B cell (primary cell): ENCODE data around the gene NAMPT. TPM values are rescaled to one million over a fixed set of nuclear protein-coding genes. Genes with fewer than 3 reads are reported as not detected.

Experiments
- ATAC-seq: fragments of 200-7000 bp; cut with Tn5 transposase; one replicate; pipeline ENCODE4 v1.10.0; 2021; ENCODE audit warnings: low read depth, mild to moderate bottlenecking, moderate number of reproducible peaks, moderate library complexity
- CTCF ChIA-PET: fragments of 350-600 bp; sonication (Branson Sonifier 250); formaldehyde crosslinking; loops from one replicate; lab custom pipeline; 2021; ENCODE audit warnings: antibody characterized with exemption, inconsistent platforms; lab: Charles Lee
- POLR2A ChIA-PET: fragments of 350-600 bp; sonication (Branson Sonifier 250); formaldehyde crosslinking; loops from one replicate; lab custom pipeline; 2021; ENCODE audit warnings: antibody characterized with exemption; lab: Charles Lee
- DNase-seq: peaks from one replicate; pipeline ENCODE4 v3.0.0; 2013
- H2AFZ ChIP-seq: 2 replicates; pipeline ENCODE4 v1.6.1; 2012; ENCODE audit warnings: mild to moderate bottlenecking, low read depth, low read length; ENCODE audit not compliant: insufficient read depth, poor library complexity, severe bottlenecking
- H3K27ac ChIP-seq, 2 donors: 1 replicate in 1 of 2; 2 replicates in 1 of 2; pipeline ENCODE4 v1.5.1; 2012 to 2013; ENCODE audit warnings: low read length in 2 of 2, mild to moderate bottlenecking in 2 of 2, moderate library complexity in 1 of 2
- H3K27me3 ChIP-seq, 4 experiments: fragments of 200-600 bp in 1 of 4; sonication (generic) in 1 of 4; replicated peaks in 1 of 4; 1 replicate in 2 of 4; 2 replicates in 2 of 4; pipeline versions ENCODE4 v1.6.1 to v1.7.0; 2013 to 2016; ENCODE audit warnings: low read length in 3 of 4, mild to moderate bottlenecking in 2 of 4, mixed read lengths in 1 of 4, moderate library complexity in 1 of 4; ENCODE audit not compliant: insufficient read depth in 4 of 4, control insufficient read depth in 3 of 4; ENCODE audit errors: control extremely low read depth in 1 of 4
- H3K36me3 ChIP-seq, 2 experiments: replicated peaks in 1 of 2; 1 replicate in 1 of 2; 2 replicates in 1 of 2; pipeline versions ENCODE4 v1.6.1 to v1.7.1; 2013; ENCODE audit warnings: low read length in 1 of 2; ENCODE audit not compliant: insufficient read depth in 2 of 2, control insufficient read depth in 1 of 2; ENCODE audit errors: control extremely low read depth in 1 of 2, extremely low read depth in 1 of 2
- H3K4me1 ChIP-seq, 2 donors: fragments of 200-600 bp in 1 of 2; sonication (generic) in 1 of 2; 1 replicate in 1 of 2; 2 replicates in 1 of 2; pipeline versions ENCODE4 v1.5.1 to v1.6.1; 2013 to 2017; ENCODE audit warnings: low read length in 2 of 2; ENCODE audit not compliant: control insufficient read depth in 2 of 2, insufficient read depth in 2 of 2
- H3K4me2 ChIP-seq: replicated peaks from 2 replicates; pipeline ENCODE3; 2012; ENCODE audit warnings: mild to moderate bottlenecking, low read depth, low read length; ENCODE audit not compliant: poor library complexity, severe bottlenecking
- H3K4me3 ChIP-seq, 5 experiments: fragments of 200-600 bp in 1 of 5; sonication (generic) in 1 of 5; 1 replicate in 3 of 5; 2 replicates in 2 of 5; pipeline versions ENCODE4 v1.5.1 to v1.7.0; 2011 to 2016; ENCODE audit warnings: low read length in 4 of 5, mild to moderate bottlenecking in 4 of 5, low read depth in 2 of 5, control low read depth in 1 of 5, moderate library complexity in 1 of 5; ENCODE audit not compliant: insufficient read depth in 1 of 5; ENCODE audit errors: control extremely low read depth in 1 of 5, extremely low read depth in 1 of 5
- H3K79me2 ChIP-seq: fragments of 200-600 bp; sonication (generic); one replicate; pipeline ENCODE4 v1.6.0; 2016; ENCODE audit warnings: low read length; ENCODE audit not compliant: control insufficient read depth, insufficient read depth
- H3K9ac ChIP-seq: fragments of 200-600 bp; sonication (generic); 2 replicates; pipeline ENCODE4 v1.6.1; 2017; ENCODE audit warnings: mild to moderate bottlenecking, low read length, moderate library complexity
- H3K9me3 ChIP-seq, 3 donors: one replicate each; pipeline versions ENCODE4 v1.6.1 to v1.7.1; 2013; ENCODE audit warnings: low read length in 2 of 3; ENCODE audit not compliant: control insufficient read depth in 2 of 3, insufficient read depth in 1 of 3; ENCODE audit errors: control extremely low read depth in 1 of 3
- H4K20me1 ChIP-seq: 2 replicates; pipeline ENCODE4 v1.6.0; 2012; ENCODE audit warnings: mild to moderate bottlenecking, low read length; ENCODE audit not compliant: insufficient read depth, control insufficient read depth, poor library complexity, severe bottlenecking
- H3K27ac Mint-ChIP-seq: one replicate; pipeline ENCODE4 v1.8.0; 2021; ENCODE audit warnings: mixed read lengths
- H3K27me3 Mint-ChIP-seq: one replicate; pipeline ENCODE4 v1.8.0; 2021; ENCODE audit warnings: mixed read lengths
- H3K4me1 Mint-ChIP-seq: one replicate; pipeline ENCODE4 v1.8.0; 2021; ENCODE audit warnings: mixed read lengths
- H3K4me3 Mint-ChIP-seq: one replicate; pipeline ENCODE4 v1.8.0; 2021; ENCODE audit warnings: mixed read lengths
- H3K9me3 Mint-ChIP-seq: one replicate; pipeline ENCODE4 v1.8.0; 2022; ENCODE audit warnings: mixed read lengths; ENCODE audit not compliant: insufficient read depth
- CTCF ChIP-seq: fragments of 200-600 bp; IDR thresholded peaks from one replicate; pipeline ENCODE4 v1.8.0; 2022; ENCODE audit warnings: antibody characterized with exemption, mild to moderate bottlenecking
- EZH2 ChIP-seq: IDR thresholded peaks from 2 replicates; pipeline ENCODE4 v1.6.1; 2012; ENCODE audit warnings: borderline replicate concordance, low read depth, mild to moderate bottlenecking, moderate library complexity, low read length; ENCODE audit not compliant: insufficient read depth, poor library complexity, severe bottlenecking
- WGBS: methylation state at CpG from one replicate; pipeline ENCODE4 v1.1.5; 2013; ENCODE audit warnings: missing lambda C conversion rate; ENCODE audit not compliant: insufficient coverage; 5-methylcytosine and 5-hydroxymethylcytosine counted together
- intact Hi-C: fragments of 100-400 bp; cut with micrococcal nuclease; formaldehyde crosslinking; loops from one replicate; pipeline ENCODE4 v1.10.0; 2022
- polyA plus RNA-seq: library from polyadenylated mRNA; depleted of rRNA; stranded (reverse); fragments of >200 nt; gene quantifications from 2 replicates; pipeline ENCODE4 v1.2.3, GENCODE V29; 2012
- total RNA-seq, 2 donors: library from RNA; stranded (reverse); fragments of 120-200 nt in 1 of 2; gene quantifications; 1 replicate in 1 of 2; 2 replicates in 1 of 2; pipeline versions ENCODE4 v1.2.3 to v1.2.4, GENCODE V29; 2013 to 2022

Gene NAMPT
- total and polyA plus RNA-seq, 2 donors (not counting 1 experiment from before 2014, with no cell fraction given): 11.6 to 48.8 TPM

DNA sequence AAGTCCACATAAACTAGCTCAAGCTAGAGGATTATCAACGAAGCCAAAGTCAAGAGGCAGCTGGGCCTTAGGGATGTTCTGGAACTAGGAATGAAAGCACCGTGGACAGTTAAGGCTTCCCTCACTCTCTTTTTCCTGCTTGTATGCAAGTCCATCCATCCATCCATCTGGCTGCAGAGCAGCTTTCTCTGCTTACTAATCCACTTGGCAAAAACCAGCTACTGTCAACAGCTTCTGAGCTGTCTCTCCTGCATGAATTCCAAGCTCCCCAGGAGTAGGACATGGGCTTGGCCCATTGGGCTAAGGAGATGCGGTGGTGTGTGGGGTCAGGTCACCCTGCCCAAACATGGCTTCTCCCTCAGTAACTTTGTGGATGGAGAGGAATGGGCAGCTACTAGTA, 66.2 kb downstream of the NAMPT start:
- DNase-seq (no peak), ATAC-seq (no peak)
- no peaks in the 10 kb centered on the region for H3K9me3 Mint-ChIP-seq
- no peak overlapping the region for H3K27ac Mint-ChIP-seq
- ChIA-PET POLR2A (no interaction called here), CTCF (interaction anchor here (1.4 kb wide), 1 partner anchor 41 kb away, joined by 3 read pairs; no protein-coding TSS in a partner anchor)
- Histone ChIP-seq H3K4me3 (no peak overlapping the region), H3K27me3 (no peaks in the 10 kb centered on the region), H3K4me1 (no peaks in the 10 kb centered on the region), H3K9ac (no peak overlapping the region), H3K79me2 (no peaks in the 10 kb centered on the region), H3K27ac (no peak overlapping the region), H3K9me3 (no peaks in the 10 kb centered on the region), H2AFZ (no peak overlapping the region), H3K4me2 (no peak overlapping the region), H4K20me1 (no peaks in the 10 kb centered on the region), H3K36me3 (no peaks in the 10 kb centered on the region)
- TF ChIP-seq CTCF (no peak), EZH2 (no peak)
- no peak overlapping the region for H3K4me3 Mint-ChIP-seq
- no peaks in the 10 kb centered on the region for H3K4me1 Mint-ChIP-seq
- intact Hi-C loops: no loop called here
- WGBS: 100% methylated on average over 1 of the region's 3 CpGs
- H3K27me3 Mint-ChIP-seq: peaks cover 9% of the 10 kb centered on the region

- Histone ChIP-seq H3K4me3 (no peak overlapping the region), H3K27ac (no peak overlapping the region), H3K9ac (no peak overlapping the region), H3K4me2 (no peak overlapping the region), H2AFZ (no peak overlapping the region), H4K20me1 (no peaks in the 10 kb centered on the region), H3K4me1 (no peaks in the 10 kb centered on the region), H3K36me3 (no peaks in the 10 kb centered on the region), H3K27me3 (no peaks in the 10 kb centered on the region), H3K9me3 (no peaks in the 10 kb centered on the region), H3K79me2 (no peaks in the 10 kb centered on the region)
- CTCF ChIA-PET: interaction anchor here (0.9 to 1.4 kb wide), 3 partner anchors 13 to 39 kb away, joined by 3 to 4 read pairs (median 3); no protein-coding TSS in a partner anchor
- TF ChIP-seq EZH2: no peak
- TF ChIP-seq CTCF: no peak
- intact Hi-C loops: no loop called here
- no peak overlapping the region for H3K27ac Mint-ChIP-seq
- no peak overlapping the region for H3K4me3 Mint-ChIP-seq
- no peak for DNase-seq
- ATAC-seq: no peak
- peaks cover 13% of the 10 kb centered on the region for H3K27me3 Mint-ChIP-seq
- H3K4me1 Mint-ChIP-seq: no peaks in the 10 kb centered on the region
- POLR2A ChIA-PET: no interaction called here
- 86% methylated on average over 6 of the region's 8 CpGs for WGBS
- H3K9me3 Mint-ChIP-seq: no peaks in the 10 kb centered on the region
Measured at GRCh38 chr7:106216923-106217542, 67.8 kb downstream of the NAMPT start.
